AG09319 (cell line): ENCODE results near the gene CFAP157.

ENCODE experiments used
- DNase-seq: peaks from one replicate; pipeline ENCODE4 v3.0.0-alpha.2; 2010; ENCODE audit warnings: low read depth; ENCODE audit errors: extremely low read depth
- CTCF ChIP-seq: IDR thresholded peaks from 2 replicates; pipeline ENCODE4 v1.5.1; 2011; ENCODE audit warnings: low read depth, mild to moderate bottlenecking, inconsistent platforms, low read length, moderate library complexity

The CFAP157 gene

GRCh38 chr9:127763918-127764384 is 57.2 kb downstream of the CFAP157 start:
- peak; percentile 12; the same call in 1 of the 2 replicates for TF ChIP-seq CTCF
- DNase-seq = no peak

- TF ChIP-seq CTCF = no peak
- no peak for DNase-seq
Observed at GRCh38 chr9:127765418-127765817, 58.6 kb downstream of the CFAP157 start.
